SIG-M5 treated with dmso at 0.1 percent for 504 hours (cell line): Measurements from ENCODE around the gene TOMM20.

Experiments used
- DNase-seq: peaks from one replicate; lab custom pipeline; 2025; ENCODE audit not compliant: unreplicated experiment; lab: John Stamatoyannopoulos, UW

TOMM20 gene

DNA sequence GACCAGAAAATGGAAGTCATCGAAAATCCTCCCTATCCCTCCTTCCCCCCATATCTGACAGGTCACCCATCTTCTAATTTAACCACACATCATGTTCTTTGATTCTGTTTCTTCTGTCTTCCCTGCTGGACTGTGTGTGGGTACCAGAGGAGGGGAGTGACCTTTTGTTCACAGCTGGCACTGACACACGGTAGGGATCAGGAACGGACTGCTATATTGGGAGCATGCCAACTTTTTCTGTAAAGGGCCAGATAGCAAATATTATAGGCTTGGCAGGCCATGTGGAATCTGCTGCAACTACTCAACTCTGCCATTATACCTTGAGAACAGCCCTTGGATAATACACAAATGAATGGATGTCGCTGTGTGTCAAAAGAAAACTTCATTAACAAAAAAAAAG lies 7.5 kb upstream of the TOMM20 start:
- no peak for DNase-seq

DNA sequence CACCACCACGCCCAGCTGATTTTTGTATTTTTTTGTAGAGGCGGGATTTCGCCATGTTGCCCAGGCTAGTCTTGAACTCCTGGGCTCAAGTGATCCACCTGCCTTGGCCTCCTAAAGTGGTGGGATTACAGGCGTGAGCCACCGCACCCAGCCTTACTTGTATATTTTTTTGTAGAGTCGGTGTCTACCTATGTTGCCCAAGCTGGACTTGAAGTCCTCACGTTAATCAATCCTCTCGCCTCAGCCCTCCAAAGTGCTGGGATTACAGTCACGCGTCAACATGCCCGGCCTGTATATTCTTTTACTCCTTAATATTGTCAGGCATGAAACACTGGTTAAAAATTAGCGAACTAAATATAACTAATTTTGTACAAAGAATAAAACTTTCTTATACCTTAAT lies 5.5 kb upstream of the TOMM20 start:
- DNase-seq: no peak

DNA sequence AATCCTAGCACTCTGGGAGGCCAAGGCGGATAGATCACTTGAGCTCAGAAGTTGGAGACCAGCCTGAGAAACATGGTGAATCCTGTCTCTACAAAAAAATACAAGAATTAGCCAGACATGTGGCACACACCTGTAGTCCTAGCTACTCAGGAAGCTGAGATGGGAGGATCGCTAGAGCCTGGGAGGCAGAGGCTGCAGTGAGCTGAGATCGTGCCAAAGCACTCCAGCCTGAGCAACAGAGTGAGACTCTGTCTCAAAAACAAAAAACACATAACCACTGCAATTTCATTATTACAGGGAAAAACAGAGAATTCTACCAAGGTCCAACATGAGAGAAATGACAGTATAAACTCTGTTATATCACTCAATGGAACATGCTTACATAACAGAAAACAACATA lies 4.4 kb upstream of the TOMM20 start:
- DNase-seq: no peak

DNA sequence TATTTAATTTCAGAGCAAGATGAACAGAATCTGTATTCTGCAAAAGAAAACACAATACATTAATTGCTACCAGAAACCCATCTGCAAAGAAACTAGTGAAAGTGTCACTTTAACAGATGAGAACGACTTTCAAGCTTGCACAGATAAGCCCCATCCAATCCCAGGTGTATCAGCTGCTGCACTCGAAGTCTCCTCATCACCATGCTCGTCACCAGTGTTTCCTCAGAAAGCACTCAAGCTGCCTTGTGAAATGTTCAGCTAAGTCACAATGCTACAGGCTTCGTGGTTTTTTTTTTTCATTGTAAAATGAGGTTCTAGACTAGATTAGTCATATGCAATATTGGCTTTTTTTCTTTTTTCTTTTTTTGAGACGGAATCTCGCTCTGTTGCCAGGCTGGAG lies 3.3 kb upstream of the TOMM20 start:
- DNase-seq: no peak

- DNase-seq: no peak
Observed at GRCh38 chr1:235130766-235131270, 2.2 kb upstream of the TOMM20 start.

DNA sequence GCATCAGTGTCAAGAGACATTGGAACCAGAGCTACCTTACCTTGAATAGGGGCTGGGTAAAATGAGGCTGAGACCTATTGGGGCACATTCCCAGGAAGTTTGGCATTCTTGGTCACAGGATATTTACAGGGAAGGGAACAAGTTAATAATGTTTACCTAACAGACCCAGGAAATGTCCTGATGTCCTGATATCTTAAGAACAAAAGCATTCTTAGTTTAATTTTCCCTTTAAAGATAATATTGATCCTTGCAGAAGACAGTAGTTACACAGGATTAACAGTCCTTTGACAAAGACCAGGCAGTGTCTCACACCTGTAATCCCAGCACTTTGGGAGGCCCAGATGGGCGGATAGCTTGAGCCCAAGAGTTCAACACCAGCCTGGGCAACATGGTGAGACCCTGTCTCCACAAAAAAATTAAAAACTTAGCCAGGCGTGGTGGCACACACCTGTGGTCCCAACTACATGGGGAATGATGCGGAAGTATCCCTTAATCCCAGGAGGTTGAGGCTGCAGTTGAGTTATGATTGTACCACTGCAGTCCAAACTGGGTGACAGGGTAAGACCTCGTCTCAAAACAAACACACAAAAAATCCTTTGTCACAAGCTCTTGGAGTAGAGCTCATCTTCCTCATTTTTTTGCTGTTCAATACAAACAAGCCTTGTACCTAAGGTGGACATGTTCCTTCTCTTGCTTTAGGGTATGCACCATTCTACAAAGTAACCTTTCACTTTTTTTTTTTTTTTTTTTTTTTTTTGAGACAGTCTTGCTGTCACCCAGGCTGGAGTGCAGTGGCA lies 1.3 kb upstream of the TOMM20 start:
- DNase-seq: no peak

GRCh38 chr1:235127732-235128455 lies 743 bp downstream of the TOMM20 start:
- no peak for DNase-seq

DNA sequence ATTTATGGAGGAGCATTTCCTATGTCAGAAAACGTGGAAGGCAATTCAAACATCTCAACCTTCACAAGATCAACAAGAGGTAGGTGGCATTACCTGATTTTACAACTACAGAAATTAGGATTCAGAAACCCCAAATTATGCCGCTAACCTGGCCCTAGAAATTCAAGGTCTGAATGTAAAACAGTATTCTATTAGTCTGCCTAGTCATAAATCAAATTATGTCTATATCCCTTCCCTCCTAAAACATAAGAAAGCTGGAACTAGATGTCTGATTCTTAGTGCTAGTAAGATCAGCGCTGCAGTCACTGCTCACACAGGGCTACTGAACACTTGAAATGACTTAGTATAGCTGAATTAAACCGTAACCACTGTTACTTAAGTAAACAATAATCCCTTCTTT lies 1.4 kb downstream of the TOMM20 start:
- no peak for DNase-seq

GRCh38 chr1:235124665-235125064 lies 4.0 kb downstream of the TOMM20 start:
- DNase-seq: no peak

DNA sequence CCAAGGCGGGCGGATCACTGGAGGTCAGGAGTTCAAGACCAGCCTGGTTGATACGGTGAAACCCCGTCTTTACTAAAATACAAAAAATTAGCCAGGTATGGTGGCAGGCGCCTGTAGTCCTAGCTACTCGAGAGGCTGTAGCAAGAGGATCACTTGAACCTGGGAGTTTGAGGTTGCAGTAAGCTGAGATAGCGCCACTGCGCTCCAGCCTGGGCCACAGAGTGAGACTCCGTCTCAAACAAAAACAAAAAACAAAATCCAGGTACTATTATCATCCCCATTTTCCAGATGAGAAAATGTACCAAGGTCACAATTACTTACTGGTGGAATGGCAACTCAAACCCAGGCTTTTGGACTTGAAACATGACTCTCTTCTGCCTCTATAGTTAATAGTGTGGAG lies 4.5 kb downstream of the TOMM20 start:
- DNase-seq: no peak

DNA sequence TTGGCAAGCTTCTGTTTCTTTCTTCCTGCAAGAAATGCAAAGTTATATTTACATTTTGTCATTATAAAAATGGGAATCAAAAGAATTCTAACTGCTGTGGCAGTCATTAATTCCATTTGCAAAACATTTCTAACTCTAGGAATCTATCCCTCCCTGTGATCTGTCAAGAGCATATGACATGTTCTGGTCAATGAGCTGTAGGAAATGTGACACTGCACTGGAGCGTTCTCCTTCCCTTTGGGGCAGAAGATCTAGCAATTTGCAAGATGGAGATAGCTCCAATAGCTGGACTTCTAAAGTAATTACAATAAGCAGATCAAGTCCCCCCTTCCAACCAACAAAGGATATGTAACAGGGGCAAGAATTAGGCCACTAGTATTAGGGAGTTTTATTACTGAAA lies 6.3 kb downstream of the TOMM20 start:
- DNase-seq: no peak

DNA sequence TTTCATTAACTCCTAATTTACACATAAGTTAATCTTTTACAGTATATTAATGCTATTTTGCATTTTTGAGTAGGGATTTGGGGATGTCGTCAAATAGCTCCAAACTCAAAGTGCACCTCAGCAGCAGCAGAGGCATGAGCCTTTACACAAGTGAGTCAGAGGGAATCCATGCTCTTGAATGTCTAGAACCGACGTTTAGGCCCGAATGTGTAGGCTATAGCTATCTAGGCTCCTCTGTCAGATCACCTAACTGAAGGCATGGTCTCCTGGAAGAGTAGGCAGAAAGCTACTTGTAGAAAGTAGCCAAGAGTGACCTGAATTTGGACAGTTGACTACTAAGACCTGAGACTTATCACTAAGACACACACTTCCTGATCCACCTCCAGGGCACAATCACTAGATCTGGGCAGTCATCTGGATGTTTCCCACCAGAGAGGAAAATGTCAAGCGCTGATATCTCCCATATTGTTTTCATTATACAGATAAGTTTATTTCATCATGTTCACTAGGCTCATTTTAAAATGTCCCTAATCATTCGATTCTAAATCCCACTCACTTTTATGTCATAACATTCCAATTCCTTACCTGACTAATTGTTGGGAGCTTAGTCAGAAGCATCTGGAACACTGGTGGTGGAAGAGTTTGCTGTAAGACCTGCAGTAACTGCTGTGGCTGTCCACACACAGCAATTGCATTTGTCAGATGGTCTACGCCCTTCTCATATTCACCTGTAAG lies 15.3 kb downstream of the TOMM20 start:
- no peak for DNase-seq

- DNase-seq: no peak
Observed at GRCh38 chr1:235112297-235113182, 16.1 kb downstream of the TOMM20 start.

DNA sequence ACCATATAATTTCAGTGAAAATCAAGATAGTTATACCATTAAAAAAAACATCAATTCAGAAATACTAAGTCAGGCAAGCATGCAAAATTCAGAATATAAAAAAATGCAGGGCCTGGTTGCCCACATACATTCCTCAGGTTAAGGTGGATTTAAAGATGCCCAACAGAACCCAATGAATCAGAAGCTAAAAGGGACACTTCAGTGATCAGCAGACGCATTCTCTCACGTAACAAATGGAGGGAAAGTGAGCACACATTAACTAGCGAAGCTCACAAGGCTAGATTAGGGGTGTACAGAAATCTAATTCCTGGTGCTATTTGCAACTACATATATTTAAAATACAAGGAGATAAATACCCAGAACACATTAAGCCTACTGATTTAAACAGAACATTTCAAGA lies 17.5 kb downstream of the TOMM20 start:
- no peak for DNase-seq

GRCh38 chr1:235108876-235109275 lies 19.8 kb downstream of the TOMM20 start:
- no peak for DNase-seq

DNA sequence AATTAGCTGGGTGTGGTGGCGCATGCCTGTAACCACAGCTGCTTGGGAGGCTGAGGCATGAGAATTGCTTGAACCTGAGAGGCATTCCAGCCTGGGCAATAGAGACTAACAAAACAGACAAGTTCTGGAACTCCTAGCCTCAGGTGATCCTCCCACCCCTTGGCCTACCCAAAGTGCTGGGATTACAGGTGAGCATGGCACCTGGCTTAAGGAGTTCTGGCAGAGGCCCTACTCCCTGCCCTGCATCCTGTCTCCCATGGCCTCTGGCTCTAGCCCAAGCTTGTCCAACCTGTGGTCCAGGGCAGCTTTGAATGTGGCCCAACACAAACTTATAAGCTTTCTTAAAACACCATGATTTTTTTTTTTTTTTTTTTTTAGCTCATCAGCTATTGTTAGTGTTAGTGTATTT lies 20.4 kb downstream of the TOMM20 start:
- no peak for DNase-seq

GRCh38 chr1:235107368-235108184 lies 21.1 kb downstream of the TOMM20 start:
- DNase-seq: no peak

- DNase-seq: no peak
Observed at GRCh38 chr1:235106457-235106856, 22.2 kb downstream of the TOMM20 start.

GRCh38 chr1:235105051-235106043 lies 23.3 kb downstream of the TOMM20 start:
- DNase-seq: no peak
